Ishikawa (cell line): ENCODE results near the gene FA2H.

Experiments
- CREB1 ChIP-seq: IDR thresholded peaks from 2 replicates; pipeline ENCODE4 v1.6.1; 2012; ENCODE audit warnings: low read depth
- EGR1 ChIP-seq: IDR thresholded peaks from 2 replicates; pipeline ENCODE4 v1.6.1; 2012
- MAX ChIP-seq: IDR thresholded peaks from 2 replicates; pipeline ENCODE4 v1.6.1; 2012
- NFIC ChIP-seq: IDR thresholded peaks from 2 replicates; pipeline ENCODE4 v1.6.1; 2012
- RAD21 ChIP-seq: IDR thresholded peaks from 2 replicates; pipeline ENCODE4 v1.6.1; 2012; ENCODE audit warnings: low read depth
- REST ChIP-seq: IDR thresholded peaks from 2 replicates; pipeline ENCODE4 v1.6.1; 2012; ENCODE audit warnings: low read depth, mild to moderate bottlenecking
- TAF1 ChIP-seq: IDR thresholded peaks from 2 replicates; pipeline ENCODE4 v1.6.1; 2012; ENCODE audit warnings: low read depth, mild to moderate bottlenecking
- TCF12 ChIP-seq: IDR thresholded peaks from 2 replicates; pipeline ENCODE4 v1.6.1; 2012; ENCODE audit warnings: low read depth
- YY1 ChIP-seq: IDR thresholded peaks from 2 replicates; pipeline ENCODE4 v1.6.1; 2012; ENCODE audit warnings: low read depth

DNA sequence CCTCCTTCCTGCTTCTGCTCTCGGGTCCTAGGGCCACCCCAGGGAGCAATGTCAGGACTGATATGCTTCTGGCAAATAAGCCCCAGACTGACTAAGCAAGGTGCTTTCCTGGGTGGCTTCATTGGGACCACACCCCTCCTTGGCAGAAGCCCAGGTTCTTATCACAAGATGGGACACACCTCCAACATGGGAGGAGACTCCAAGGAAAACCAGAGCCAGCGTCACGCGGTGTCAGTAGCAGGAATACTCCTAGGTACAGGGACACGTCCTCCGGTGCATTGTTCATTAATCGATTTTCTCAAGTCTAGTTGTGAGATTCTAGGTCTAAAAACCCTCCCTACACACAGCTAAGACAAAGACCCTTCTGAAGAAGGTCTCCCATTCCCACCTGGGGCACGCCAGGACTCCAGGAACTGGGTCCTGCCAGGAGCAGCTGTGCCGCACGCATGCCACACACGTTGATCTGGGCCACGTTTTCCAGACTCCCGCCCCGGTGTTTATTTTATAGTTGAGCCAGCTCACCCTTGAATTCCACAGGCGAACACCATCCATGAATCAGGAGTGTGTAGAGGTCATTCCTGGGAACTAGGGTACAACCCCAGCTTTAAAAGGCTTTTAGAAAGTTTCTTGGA, 30.8 kb downstream of the FA2H start:
- TF ChIP-seq TCF12, result no peak
- no peak for TF ChIP-seq REST
- TF ChIP-seq EGR1, result no peak
- TF ChIP-seq CREB1, result no peak
- 0 out of 2 replicates have a peak, but pooled peaks have one; percentile 18 for TF ChIP-seq YY1
- no peak for TF ChIP-seq RAD21
- TF ChIP-seq NFIC, result no peak; the same call in none of the 2 replicates
- peak; percentile 75; the same call in 1 of the 2 replicates for TF ChIP-seq MAX
- no peak for TF ChIP-seq TAF1
